GM21619 (cell line): ENCODE measurements around the gene C1QTNF5.

Source experiments
- ATAC-seq: cut with Tn5 transposase; IDR thresholded peaks from one replicate; pipeline ENCODE4 v1.9.1; 2021; ENCODE audit not compliant: unreplicated experiment

The C1QTNF5 gene

GRCh38 chr11:119359365-119360214, 18.9 kb upstream of the C1QTNF5 start:
- ATAC-seq: no peak

GRCh38 chr11:119357074-119357473, 16.4 kb upstream of the C1QTNF5 start:
- no peak for ATAC-seq

- peak; percentile 60 for ATAC-seq
Measured at GRCh38 chr11:119356349-119357031, 15.8 kb upstream of the C1QTNF5 start.

GRCh38 chr11:119355091-119355843, 14.6 kb upstream of the C1QTNF5 start:
- ATAC-seq: no peak

GRCh38 chr11:119352857-119353260, 12.2 kb upstream of the C1QTNF5 start:
- no peak for ATAC-seq

GRCh38 chr11:119351232-119351631, 10.5 kb upstream of the C1QTNF5 start:
- ATAC-seq: no peak

- no peak for ATAC-seq
Measured at GRCh38 chr11:119350302-119350701, 9.6 kb upstream of the C1QTNF5 start.

- ATAC-seq: no peak
Measured at GRCh38 chr11:119347940-119348605, 7.4 kb upstream of the C1QTNF5 start.

GRCh38 chr11:119347242-119347641, 6.6 kb upstream of the C1QTNF5 start:
- ATAC-seq: no peak

GRCh38 chr11:119346605-119347004, 5.9 kb upstream of the C1QTNF5 start, which contains the start of gene MFRP:
Gene MFRP (minus strand): TSS chr11:119346705. CDS start chr11:119346513, 192 bp downstream.
- ATAC-seq: no peak

- no peak for ATAC-seq
Measured at GRCh38 chr11:119345685-119346084, 5.0 kb upstream of the C1QTNF5 start.

GRCh38 chr11:119344291-119345010, 3.8 kb upstream of the C1QTNF5 start:
- no peak for ATAC-seq

- ATAC-seq: no peak
Measured at GRCh38 chr11:119343726-119344125, 3.0 kb upstream of the C1QTNF5 start.

- ATAC-seq: no peak
Measured at GRCh38 chr11:119342362-119343130, 1.9 kb upstream of the C1QTNF5 start.

GRCh38 chr11:119342023-119342300, 1.3 kb upstream of the C1QTNF5 start:
- ATAC-seq: no peak

GRCh38 chr11:119341222-119342022, 739 bp upstream of the C1QTNF5 start:
- no peak for ATAC-seq

GRCh38 chr11:119339589-119340334, 921 bp downstream of the C1QTNF5 start:
- no peak for ATAC-seq

- no peak for ATAC-seq
Measured at GRCh38 chr11:119338965-119339588, 1.6 kb downstream of the C1QTNF5 start.
